Stimulated activated naive CD4-positive, alpha-beta T cell treated with Interleukin-2 at 50 U/mL for 16 hours (primary cell): ENCODE results near the gene TRAF3IP1.
"Not testable (repeated sequence)": the region's sequence is repeated elsewhere in the genome, so short reads cannot be mapped to it uniquely, and the experiment has no call there.

Source experiments
- DNase-seq: peaks from one replicate; lab custom pipeline; 2025; lab: John Stamatoyannopoulos, UW

The TRAF3IP1 gene

GRCh38 chr2:238320246-238320647, at the start of gene TRAF3IP1:
Gene TRAF3IP1, plus strand, starts transcription at chr2:238320518. Its CDS starts 145 bp downstream, at chr2:238320663.
- DNase-seq, result peak; percentile 81

- DNase-seq, result no peak
Observed at GRCh38 chr2:238270606-238271005, 49.7 kb upstream of the TRAF3IP1 start.

GRCh38 chr2:238271061-238271554, 49.2 kb upstream of the TRAF3IP1 start:
- DNase-seq, result no peak

GRCh38 chr2:238271686-238272085, 48.6 kb upstream of the TRAF3IP1 start:
- DNase-seq, result not testable (repeated sequence)

GRCh38 chr2:238272156-238272555, 48.2 kb upstream of the TRAF3IP1 start:
- DNase-seq, result no peak

GRCh38 chr2:238273433-238273832, 46.9 kb upstream of the TRAF3IP1 start:
- DNase-seq, result not testable (repeated sequence)

GRCh38 chr2:238274152-238274865, 46.0 kb upstream of the TRAF3IP1 start:
- DNase-seq, result no peak

GRCh38 chr2:238277695-238278094, 42.6 kb upstream of the TRAF3IP1 start:
- no peak for DNase-seq

GRCh38 chr2:238278626-238279323, 41.5 kb upstream of the TRAF3IP1 start:
- DNase-seq, result no peak

- no peak for DNase-seq
Observed at GRCh38 chr2:238279324-238279682, 41.0 kb upstream of the TRAF3IP1 start.

GRCh38 chr2:238280083-238280825, 40.1 kb upstream of the TRAF3IP1 start:
- no peak for DNase-seq

GRCh38 chr2:238281826-238282480, 38.4 kb upstream of the TRAF3IP1 start:
- DNase-seq, result no peak

- DNase-seq, result no peak
Observed at GRCh38 chr2:238282861-238283738, 37.2 kb upstream of the TRAF3IP1 start.

- no peak for DNase-seq
Observed at GRCh38 chr2:238284802-238285515, 35.4 kb upstream of the TRAF3IP1 start.

- no peak for DNase-seq
Observed at GRCh38 chr2:238285653-238286082, 34.6 kb upstream of the TRAF3IP1 start.

GRCh38 chr2:238286095-238286494, 34.2 kb upstream of the TRAF3IP1 start:
- DNase-seq, result no peak

- no peak for DNase-seq
Observed at GRCh38 chr2:238286551-238286950, 33.8 kb upstream of the TRAF3IP1 start.

- DNase-seq, result peak; percentile 39
Observed at GRCh38 chr2:238286987-238287736, 33.2 kb upstream of the TRAF3IP1 start.
